22Rv1 (cell line): ENCODE data around the gene HACD1.

Experiments
- H3K27ac ChIP-seq: fragments of 450-650 bp; 2 replicates; pipeline ENCODE4 v1.5.1; 2017
- CTCF ChIP-seq: fragments of 450-650 bp; IDR thresholded peaks from 2 replicates; pipeline ENCODE4 v1.5.1; 2017; ENCODE audit warnings: mild to moderate bottlenecking
- ZFX ChIP-seq: fragments of 450-650 bp; IDR thresholded peaks from 2 replicates; pipeline ENCODE4 v1.6.1; 2017; ENCODE audit warnings: antibody characterized with exemption, borderline replicate concordance

HACD1 gene

GRCh38 chr10:17649836-17650235 is 32.7 kb upstream of the HACD1 start:
- TF ChIP-seq CTCF (no peak), ZFX (no peak)
- H3K27ac ChIP-seq, result no peak overlapping the region

- no peak overlapping the region for H3K27ac ChIP-seq
- no peak for TF ChIP-seq ZFX
- no peak for TF ChIP-seq CTCF
Measured at GRCh38 chr10:17649052-17649451, 31.9 kb upstream of the HACD1 start.

- TF ChIP-seq ZFX, result no peak
- no peak for TF ChIP-seq CTCF
- no peak overlapping the region for H3K27ac ChIP-seq
Measured at GRCh38 chr10:17648243-17649035, 31.3 kb upstream of the HACD1 start.

- no peak overlapping the region for H3K27ac ChIP-seq
- TF ChIP-seq ZFX (no peak), CTCF (no peak)
Measured at GRCh38 chr10:17647326-17647725, 30.2 kb upstream of the HACD1 start.

GRCh38 chr10:17645621-17646345 is 28.6 kb upstream of the HACD1 start:
- no peak overlapping the region for H3K27ac ChIP-seq
- TF ChIP-seq ZFX (no peak), CTCF (no peak)

GRCh38 chr10:17644485-17644943 is 27.3 kb upstream of the HACD1 start:
- peak overlapping the region; percentile 96 for H3K27ac ChIP-seq
- TF ChIP-seq ZFX, result no peak
- TF ChIP-seq CTCF, result no peak

- peak within 1 kb of the TSS; percentile 96 for H3K27ac ChIP-seq
- TF ChIP-seq CTCF (no peak), ZFX (no peak)
Measured at GRCh38 chr10:17643755-17644484, 26.7 kb upstream of the HACD1 start, which contains the start of gene STAM. TSS of gene STAM (plus strand) at chr10:17644151. CDS start at chr10:17644340, 189 bp downstream.
